HG03060 (cell line): ENCODE data around the gene PARP16.

ENCODE experiments used
- ATAC-seq: cut with Tn5 transposase; IDR thresholded peaks from one replicate; pipeline ENCODE4 v1.9.1; 2021; ENCODE audit warnings: low read depth, moderate number of reproducible peaks; ENCODE audit not compliant: unreplicated experiment

The PARP16 gene

DNA sequence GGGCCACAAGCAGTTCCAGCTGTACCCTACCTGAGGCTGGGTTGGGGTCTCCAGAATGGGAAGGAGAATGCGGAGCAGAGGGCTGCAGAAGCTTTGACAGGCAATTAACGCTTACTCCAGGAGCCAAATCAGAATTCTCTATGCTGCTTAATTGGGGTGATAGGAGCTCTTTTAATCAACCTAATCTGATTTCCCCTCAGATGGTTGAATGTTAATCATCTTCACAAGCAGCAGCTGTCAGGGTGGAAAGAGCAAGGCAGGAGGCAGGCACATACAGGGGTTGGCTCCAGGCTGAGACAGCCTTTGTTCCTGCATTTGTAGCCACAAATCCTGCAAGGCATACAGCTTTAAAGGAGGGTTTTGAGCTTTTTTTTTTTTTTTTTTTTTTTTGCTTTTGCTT, 78.0 kb downstream of the PARP16 start:
- ATAC-seq: no peak
